Loucy (cell line): ENCODE results near the gene TXNDC17.
A peak's percentile ranks its signal among the peaks of the same experiment; 100 is the strongest.

Experiments used
- H2AFZ ChIP-seq: fragments of 200-600 bp; sonication (generic); 2 replicates; pipeline ENCODE4 v1.6.0; 2016; ENCODE audit warnings: antibody characterized with exemption, mild to moderate bottlenecking, low read length, moderate library complexity
- H3F3A ChIP-seq: fragments of 200-600 bp; 2 replicates; pipeline ENCODE4 v1.6.0; 2016; ENCODE audit warnings: antibody characterized with exemption, low read depth, mild to moderate bottlenecking
- H3K27me3 ChIP-seq: fragments of 200-600 bp; sonication (generic); 2 replicates; pipeline ENCODE4 v1.6.1; 2014; ENCODE audit warnings: low read length, mild to moderate bottlenecking; ENCODE audit not compliant: insufficient read depth, poor library complexity, severe bottlenecking
- H3K36me3 ChIP-seq: fragments of 200-600 bp; sonication (generic); 2 replicates; pipeline ENCODE4 v1.6.1; 2016; ENCODE audit warnings: low read length; ENCODE audit not compliant: insufficient read depth
- H3K4me1 ChIP-seq: fragments of 200-600 bp; sonication (generic); 2 replicates; pipeline ENCODE4 v1.5.1; 2014; ENCODE audit warnings: low read length, mild to moderate bottlenecking; ENCODE audit not compliant: insufficient read depth, poor library complexity, severe bottlenecking
- H3K4me2 ChIP-seq: fragments of 200-600 bp; sonication (generic); 2 replicates; pipeline ENCODE4 v1.6.0; 2014; ENCODE audit warnings: antibody characterized with exemption, low read length, low read depth, mild to moderate bottlenecking; ENCODE audit not compliant: poor library complexity, severe bottlenecking
- H3K4me3 ChIP-seq: fragments of 200-600 bp; sonication (generic); 2 replicates; pipeline ENCODE4 v1.5.1; 2014; ENCODE audit warnings: low read length, mild to moderate bottlenecking, mixed read lengths; ENCODE audit not compliant: poor library complexity, severe bottlenecking
- H3K79me2 ChIP-seq: fragments of 200-600 bp; sonication (generic); 2 replicates; pipeline ENCODE4 v1.6.1; 2014; ENCODE audit warnings: low read length; ENCODE audit not compliant: insufficient read depth
- H3K9ac ChIP-seq: fragments of 200-600 bp; sonication (generic); 2 replicates; pipeline ENCODE4 v1.6.0; 2014; ENCODE audit warnings: mild to moderate bottlenecking, low read depth, low read length, moderate library complexity; ENCODE audit not compliant: poor library complexity, severe bottlenecking
- H3K9me2 ChIP-seq: fragments of 200-600 bp; sonication (generic); replicated peaks from 2 replicates; pipeline ENCODE4 v1.6.1; 2016; ENCODE audit warnings: low read depth, low read length, mixed read lengths
- H3K9me3 ChIP-seq: fragments of 200-600 bp; sonication (generic); 2 replicates; pipeline ENCODE4 v1.6.1; 2014; ENCODE audit warnings: mild to moderate bottlenecking, antibody characterized with exemption, low read length, low read depth; ENCODE audit not compliant: insufficient read depth
- H4K20me1 ChIP-seq: fragments of 200-600 bp; sonication (generic); 2 replicates; pipeline ENCODE4 v1.6.0; 2014; ENCODE audit warnings: antibody characterized with exemption, low read length, mild to moderate bottlenecking; ENCODE audit not compliant: insufficient read depth, poor library complexity, severe bottlenecking
- EZH2phosphoT487 ChIP-seq: fragments of 200-600 bp; IDR thresholded peaks from 2 replicates; pipeline ENCODE4 v1.6.1; 2018; ENCODE audit warnings: antibody characterized with exemption, mild to moderate bottlenecking, moderate library complexity, borderline replicate concordance
- TF ChIP-seq, protein P1 (sequence below): fragments of 200-600 bp; sonication (generic); conservative IDR thresholded peaks from 2 replicates; pipeline ENCODE4 v1.5.1; 2014; ENCODE audit warnings: mild to moderate bottlenecking, antibody characterized with exemption, low read length

TXNDC17 gene

DNA sequence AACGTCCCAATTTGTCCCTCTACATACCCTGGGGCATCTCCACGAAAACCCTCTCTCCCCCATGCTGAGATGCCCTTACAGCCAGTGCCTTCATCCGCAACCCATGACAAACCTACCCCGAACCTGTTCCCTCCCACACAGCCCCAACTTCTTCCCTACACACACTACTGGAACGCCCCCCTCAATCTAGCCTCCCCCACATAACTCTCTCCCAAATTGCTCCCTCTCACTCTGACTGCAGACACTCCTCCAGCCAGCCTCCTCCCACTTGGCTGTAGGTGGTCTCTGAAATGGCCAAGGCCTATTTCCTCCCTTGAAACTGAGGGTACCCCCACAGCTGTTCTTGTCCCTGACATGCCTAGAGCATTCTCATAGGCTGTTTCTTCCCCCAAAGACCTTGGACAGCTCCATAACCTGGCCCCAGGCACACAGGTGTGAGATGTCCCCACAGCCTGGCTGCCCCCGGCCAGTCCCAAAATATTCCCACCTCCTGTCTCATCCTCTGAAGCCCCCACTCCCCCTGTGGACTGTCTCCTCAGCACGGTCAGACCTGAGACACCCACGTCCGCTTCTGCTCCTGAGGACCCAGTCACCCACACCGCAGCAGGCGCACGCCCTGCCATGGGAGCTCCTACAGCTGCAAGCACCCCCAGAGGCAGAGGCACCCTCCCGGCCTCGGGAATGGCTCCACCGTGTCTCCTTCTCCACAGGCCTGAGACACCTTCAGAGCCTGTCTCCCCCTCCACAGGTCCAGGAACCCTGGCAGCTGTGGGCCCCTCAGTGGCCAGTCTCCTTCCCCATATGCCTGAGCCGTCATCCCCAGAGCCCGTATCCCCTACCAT is 4.0 kb upstream of the TXNDC17 start:
- Histone ChIP-seq H3K9ac (no peak overlapping the region), H3K4me2 (no peak overlapping the region), H2AFZ (no peak overlapping the region), H3K9me2 (no peaks in the 10 kb centered on the region), H3K27me3 (no peaks in the 10 kb centered on the region), H3K9me3 (no peaks in the 10 kb centered on the region), H3K4me1 (peaks cover 14% of the 10 kb centered on the region), H4K20me1 (peaks cover 10% of the 10 kb centered on the region), H3K36me3 (peaks cover 14% of the 10 kb centered on the region; the same call in 1 of the 2 replicates), H3K79me2 (peaks cover 31% of the 10 kb centered on the region), H3K4me3 (no peak overlapping the region), H3F3A (no peaks in the 10 kb centered on the region)
- TF ChIP-seq, protein P1, sequence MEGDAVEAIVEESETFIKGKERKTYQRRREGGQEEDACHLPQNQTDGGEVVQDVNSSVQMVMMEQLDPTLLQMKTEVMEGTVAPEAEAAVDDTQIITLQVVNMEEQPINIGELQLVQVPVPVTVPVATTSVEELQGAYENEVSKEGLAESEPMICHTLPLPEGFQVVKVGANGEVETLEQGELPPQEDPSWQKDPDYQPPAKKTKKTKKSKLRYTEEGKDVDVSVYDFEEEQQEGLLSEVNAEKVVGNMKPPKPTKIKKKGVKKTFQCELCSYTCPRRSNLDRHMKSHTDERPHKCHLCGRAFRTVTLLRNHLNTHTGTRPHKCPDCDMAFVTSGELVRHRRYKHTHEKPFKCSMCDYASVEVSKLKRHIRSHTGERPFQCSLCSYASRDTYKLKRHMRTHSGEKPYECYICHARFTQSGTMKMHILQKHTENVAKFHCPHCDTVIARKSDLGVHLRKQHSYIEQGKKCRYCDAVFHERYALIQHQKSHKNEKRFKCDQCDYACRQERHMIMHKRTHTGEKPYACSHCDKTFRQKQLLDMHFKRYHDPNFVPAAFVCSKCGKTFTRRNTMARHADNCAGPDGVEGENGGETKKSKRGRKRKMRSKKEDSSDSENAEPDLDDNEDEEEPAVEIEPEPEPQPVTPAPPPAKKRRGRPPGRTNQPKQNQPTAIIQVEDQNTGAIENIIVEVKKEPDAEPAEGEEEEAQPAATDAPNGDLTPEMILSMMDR = no peak
- no peak for TF ChIP-seq EZH2phosphoT487

DNA sequence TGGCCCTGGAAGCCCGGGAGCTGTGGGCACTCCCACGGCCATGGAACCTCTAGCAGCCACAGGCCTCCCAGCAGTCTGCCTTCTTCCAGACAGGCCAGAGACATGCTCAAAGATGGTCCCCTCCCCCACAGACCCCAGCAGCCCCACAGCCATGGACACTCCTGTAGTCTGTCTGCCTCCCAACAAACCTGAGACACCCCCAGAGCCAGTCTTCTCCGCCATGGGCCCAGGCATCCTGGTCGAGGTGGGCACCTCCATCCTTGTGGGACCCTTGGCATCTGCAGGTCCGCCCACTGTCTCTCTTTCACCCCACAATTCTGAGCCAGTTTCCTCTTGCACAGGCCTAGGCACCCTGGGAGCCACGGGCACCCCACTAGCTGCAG is 3.4 kb upstream of the TXNDC17 start:
- H3K4me3 ChIP-seq = no peak overlapping the region
- peaks cover 20% of the 10 kb centered on the region for H3K4me1 ChIP-seq
- H2AFZ ChIP-seq = no peak overlapping the region
- no peak overlapping the region for H3K9ac ChIP-seq
- peaks cover 37% of the 10 kb centered on the region for H3K79me2 ChIP-seq
- peaks cover 14% of the 10 kb centered on the region; the same call in 1 of the 2 replicates for H3K36me3 ChIP-seq
- no peak for TF ChIP-seq EZH2phosphoT487
- TF ChIP-seq, protein P1 = no peak
- H3K9me2 ChIP-seq = no peaks in the 10 kb centered on the region
- no peaks in the 10 kb centered on the region for H3F3A ChIP-seq
- peaks cover 16% of the 10 kb centered on the region for H4K20me1 ChIP-seq
- H3K27me3 ChIP-seq = no peaks in the 10 kb centered on the region
- H3K9me3 ChIP-seq = no peaks in the 10 kb centered on the region
- no peak overlapping the region for H3K4me2 ChIP-seq

DNA sequence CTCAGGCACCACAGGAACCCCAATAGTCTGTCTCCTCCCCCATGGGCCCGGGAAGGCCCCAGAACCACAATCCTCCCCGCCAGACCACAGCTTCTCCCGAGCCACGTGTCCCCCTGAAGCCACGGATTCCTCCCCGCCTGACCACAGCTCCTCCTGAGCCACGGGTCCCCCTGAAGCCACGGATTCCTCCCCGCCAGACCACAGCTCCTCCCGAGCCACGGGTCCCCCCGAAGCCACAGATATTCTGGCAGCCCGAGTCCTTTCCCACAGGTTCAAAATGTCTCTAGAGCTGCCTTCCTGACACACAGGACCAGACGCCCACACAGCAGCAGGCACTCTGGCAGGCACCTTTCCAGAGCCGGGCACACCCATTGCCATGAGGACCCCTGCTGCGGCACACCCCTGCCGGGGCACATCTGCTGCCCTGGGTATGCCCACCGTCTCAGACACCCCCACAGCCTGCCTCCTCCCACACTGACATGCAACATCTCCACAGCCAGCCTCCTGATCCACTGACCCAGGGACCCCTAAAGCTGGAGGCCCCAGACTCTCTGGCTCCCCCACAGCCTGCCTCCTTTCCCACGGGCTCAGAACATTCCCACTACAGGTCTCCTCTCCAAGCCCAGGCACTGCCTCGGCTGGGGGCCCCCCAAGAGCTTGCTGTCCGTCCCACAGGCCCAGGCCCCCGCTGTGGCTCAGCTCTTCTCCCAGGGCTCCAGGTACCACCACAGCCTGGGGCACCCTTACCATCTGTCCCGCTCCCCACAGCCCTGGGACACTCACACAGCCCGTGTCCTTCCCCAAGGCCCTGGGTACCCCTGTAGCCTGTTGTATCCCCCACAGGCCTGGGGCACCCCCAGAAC is 2.6 kb upstream of the TXNDC17 start:
- Histone ChIP-seq H3K9ac (peak overlapping the region; percentile 76), H3K36me3 (peaks cover 7% of the 10 kb centered on the region; the same call in 1 of the 2 replicates), H3K4me3 (peak overlapping the region; percentile 88), H3K4me2 (peak overlapping the region; percentile 87), H3K79me2 (peaks cover 44% of the 10 kb centered on the region), H3K27me3 (no peaks in the 10 kb centered on the region), H3K9me3 (no peaks in the 10 kb centered on the region), H3K4me1 (peaks cover 23% of the 10 kb centered on the region), H2AFZ (no peak overlapping the region), H3F3A (no peaks in the 10 kb centered on the region), H4K20me1 (peaks cover 20% of the 10 kb centered on the region), H3K9me2 (no peaks in the 10 kb centered on the region)
- TF ChIP-seq, protein P1 = no peak
- no peak for TF ChIP-seq EZH2phosphoT487
